GM12865 (cell line): Measurements from ENCODE around the gene TRAF2.

Source experiments
- DNase-seq: peaks from one replicate; pipeline ENCODE4 v3.0.0; 2010; ENCODE audit warnings: low read depth
- H3K4me3 ChIP-seq: 2 replicates; pipeline ENCODE4 v1.5.1; 2011; ENCODE audit warnings: mild to moderate bottlenecking, low read depth, low read length, control low read depth
- TF ChIP-seq, protein P1 (sequence below): IDR thresholded peaks from 2 replicates; pipeline ENCODE4 v1.5.1; 2011; ENCODE audit warnings: low read length, control low read depth, low read depth, inconsistent platforms; ENCODE audit not compliant: insufficient read depth; ENCODE audit errors: missing control alignments

Gene TRAF2

DNA sequence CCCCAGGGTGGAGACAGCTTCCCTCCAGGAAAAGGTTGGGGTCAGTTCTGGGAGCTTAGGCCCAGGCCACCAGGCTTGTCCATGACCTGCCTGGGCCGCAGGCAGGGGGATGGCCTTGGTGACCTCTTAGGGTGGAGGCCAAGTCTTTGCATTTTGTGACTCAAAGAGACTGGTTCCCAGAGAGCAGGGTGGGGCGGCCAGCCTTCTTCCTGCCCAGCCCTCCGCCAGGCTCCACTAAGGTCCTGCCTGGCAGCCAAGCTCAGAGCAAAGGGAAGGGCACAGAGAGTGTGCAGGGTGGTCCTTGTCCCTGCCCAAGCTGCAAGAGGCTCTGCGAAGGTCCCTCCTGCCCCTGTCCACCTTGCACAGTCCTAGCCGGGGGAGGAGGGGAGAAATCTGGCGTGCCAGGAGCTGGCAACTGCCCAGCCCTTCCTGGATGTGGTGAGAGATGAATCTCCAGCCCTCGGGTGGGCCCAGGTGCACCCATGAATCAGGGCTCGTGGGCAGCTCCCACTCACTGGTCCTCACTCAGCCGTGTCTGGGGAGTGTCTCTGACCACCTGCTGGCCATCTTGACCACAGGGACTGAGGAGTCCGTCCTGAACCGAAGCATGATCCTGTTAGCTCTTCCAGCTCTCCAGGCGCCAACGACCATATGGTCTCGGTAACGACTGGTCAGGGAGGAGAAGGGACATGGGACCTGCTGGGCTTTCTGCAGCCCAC is 88.7 kb downstream of the TRAF2 start:
- no peak for DNase-seq
- H3K4me3 ChIP-seq = no peak overlapping the region
- TF ChIP-seq, protein P1, sequence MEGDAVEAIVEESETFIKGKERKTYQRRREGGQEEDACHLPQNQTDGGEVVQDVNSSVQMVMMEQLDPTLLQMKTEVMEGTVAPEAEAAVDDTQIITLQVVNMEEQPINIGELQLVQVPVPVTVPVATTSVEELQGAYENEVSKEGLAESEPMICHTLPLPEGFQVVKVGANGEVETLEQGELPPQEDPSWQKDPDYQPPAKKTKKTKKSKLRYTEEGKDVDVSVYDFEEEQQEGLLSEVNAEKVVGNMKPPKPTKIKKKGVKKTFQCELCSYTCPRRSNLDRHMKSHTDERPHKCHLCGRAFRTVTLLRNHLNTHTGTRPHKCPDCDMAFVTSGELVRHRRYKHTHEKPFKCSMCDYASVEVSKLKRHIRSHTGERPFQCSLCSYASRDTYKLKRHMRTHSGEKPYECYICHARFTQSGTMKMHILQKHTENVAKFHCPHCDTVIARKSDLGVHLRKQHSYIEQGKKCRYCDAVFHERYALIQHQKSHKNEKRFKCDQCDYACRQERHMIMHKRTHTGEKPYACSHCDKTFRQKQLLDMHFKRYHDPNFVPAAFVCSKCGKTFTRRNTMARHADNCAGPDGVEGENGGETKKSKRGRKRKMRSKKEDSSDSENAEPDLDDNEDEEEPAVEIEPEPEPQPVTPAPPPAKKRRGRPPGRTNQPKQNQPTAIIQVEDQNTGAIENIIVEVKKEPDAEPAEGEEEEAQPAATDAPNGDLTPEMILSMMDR = no peak

DNA sequence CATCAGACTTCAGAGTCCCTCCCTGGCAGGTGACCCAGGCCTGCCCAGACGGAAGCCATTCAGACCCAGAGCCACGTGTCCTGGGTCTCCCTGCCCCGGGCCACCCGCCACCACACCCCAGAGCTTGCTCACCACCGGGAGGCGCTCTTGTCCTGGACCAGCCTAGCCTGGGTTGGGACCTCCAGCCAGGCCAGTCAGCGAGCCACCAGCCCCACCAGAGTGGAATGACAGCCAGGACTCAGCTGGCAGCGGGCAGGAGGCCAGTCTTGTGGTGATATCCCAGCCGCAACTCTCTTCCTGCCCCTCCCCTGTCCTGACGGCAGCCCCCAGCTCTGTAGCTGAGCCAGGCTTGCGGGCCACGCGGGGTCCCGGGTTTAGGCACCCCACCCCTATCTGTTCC is 89.3 kb downstream of the TRAF2 start:
- no peak overlapping the region for H3K4me3 ChIP-seq
- TF ChIP-seq, protein P1 = peak; percentile 21
- DNase-seq = peak; percentile 44
